UCSD-AML1 (cell line): ENCODE measurements around the gene RASAL1.
A peak's percentile ranks its signal among the peaks of the same experiment; 100 is the strongest.

ENCODE experiments used
- DNase-seq: peaks from one replicate; lab custom pipeline; 2025; ENCODE audit not compliant: unreplicated experiment; lab: John Stamatoyannopoulos, UW

Gene RASAL1

DNA sequence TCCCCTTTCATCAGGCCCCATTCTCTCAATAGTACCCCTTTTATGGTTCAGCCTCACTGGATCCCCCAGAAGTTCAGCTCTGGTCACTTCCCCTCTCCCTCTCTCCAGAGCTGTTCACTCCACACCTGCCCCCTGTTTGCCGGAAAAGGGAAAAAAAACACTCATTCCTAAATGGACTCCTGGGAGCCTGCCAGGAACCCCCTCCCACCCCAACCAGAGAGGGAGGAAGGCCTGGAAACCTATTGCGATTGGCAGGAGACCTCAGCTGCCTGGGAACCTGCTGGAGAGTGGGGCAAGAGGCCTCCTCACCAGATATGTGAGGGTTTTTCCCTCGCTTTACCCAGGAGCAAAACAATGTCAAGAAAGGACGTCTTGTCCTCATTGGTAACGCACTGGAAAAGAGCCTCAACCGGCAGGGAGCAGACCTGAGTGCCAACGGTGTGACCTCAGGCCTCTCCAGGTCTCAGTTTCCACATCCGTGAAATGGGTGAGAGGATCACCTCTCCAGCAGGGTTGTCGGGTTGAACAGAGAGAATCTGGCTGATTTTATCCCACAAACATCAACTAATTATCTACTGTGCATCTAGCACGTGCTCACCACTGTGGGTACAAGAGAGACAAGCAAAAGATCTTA is 74.4 kb downstream of the RASAL1 start:
- no peak for DNase-seq

DNA sequence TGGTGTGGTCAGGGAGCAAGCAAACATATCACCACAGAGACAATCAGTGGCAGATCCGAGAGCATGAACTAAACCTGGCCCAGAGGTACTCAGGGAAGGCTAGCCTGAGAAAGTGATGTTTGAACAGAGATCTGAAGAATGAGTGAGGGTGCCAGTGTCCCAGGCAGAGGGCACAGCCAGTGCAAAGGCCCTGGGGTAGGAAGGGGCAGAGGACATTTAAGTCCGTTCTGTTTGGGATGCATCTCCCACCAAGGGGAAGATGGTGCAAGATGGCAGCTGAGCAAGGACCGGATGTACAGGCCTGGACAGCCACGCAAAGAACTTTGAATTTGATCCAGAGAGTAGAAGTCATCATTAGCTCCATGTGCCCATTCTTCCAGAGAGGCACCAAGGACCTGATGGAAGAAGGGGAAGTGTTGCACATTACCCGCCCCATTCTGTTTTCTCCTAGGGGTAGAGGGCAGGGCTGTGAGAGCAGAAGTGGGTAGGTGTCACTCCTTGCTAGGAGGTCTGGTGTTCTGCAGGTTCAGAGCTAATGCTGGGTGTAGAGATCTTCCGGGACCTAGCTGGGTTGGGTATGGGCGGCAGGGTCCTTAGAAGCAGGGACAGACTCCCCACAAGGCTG is 75.1 kb downstream of the RASAL1 start:
- DNase-seq, result no peak

DNA sequence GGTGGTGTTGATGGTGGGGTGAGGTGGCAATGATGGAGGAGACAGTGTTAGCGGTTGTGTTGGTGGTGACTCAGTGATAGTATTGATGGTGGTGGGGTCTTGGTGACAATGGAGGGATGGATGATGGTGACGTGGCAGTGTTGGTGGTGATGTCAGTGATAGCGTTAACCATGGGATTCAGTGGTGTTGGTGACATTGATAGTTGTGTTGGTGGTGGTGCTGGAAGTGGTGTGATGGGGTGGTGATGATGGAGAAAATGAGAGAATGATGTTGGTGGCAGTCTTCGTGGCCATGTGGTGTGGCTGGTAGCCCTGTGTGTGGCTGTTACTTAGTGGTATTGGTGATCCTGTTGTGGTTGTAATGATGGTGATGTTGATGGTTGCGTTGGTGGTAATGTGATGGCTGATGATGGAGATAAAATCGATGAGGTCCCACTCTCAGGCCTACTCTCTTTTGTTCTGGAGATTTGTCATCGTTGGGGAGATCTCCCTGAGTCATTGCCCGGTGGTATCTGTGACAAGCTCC is 76.4 kb downstream of the RASAL1 start:
- DNase-seq, result no peak

DNA sequence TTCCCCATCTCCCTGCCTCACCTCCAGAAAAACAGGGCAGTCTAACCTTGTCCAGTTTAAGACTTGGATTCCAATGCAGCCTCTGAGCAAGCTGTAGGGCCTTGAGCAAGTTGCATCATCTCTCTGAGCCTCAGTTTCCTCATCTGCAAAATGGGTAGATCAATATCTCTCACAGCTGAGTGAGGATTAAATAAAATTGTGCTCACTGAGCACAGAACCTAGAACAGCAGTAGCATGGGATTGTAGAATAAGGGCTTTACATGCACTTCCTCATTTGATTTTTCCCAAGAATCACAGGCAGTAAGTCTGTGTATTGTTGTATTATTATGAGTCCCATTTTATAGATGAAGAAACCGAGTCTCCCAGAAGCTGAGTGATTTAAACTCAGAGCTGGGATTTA is 77.0 kb downstream of the RASAL1 start:
- no peak for DNase-seq

DNA sequence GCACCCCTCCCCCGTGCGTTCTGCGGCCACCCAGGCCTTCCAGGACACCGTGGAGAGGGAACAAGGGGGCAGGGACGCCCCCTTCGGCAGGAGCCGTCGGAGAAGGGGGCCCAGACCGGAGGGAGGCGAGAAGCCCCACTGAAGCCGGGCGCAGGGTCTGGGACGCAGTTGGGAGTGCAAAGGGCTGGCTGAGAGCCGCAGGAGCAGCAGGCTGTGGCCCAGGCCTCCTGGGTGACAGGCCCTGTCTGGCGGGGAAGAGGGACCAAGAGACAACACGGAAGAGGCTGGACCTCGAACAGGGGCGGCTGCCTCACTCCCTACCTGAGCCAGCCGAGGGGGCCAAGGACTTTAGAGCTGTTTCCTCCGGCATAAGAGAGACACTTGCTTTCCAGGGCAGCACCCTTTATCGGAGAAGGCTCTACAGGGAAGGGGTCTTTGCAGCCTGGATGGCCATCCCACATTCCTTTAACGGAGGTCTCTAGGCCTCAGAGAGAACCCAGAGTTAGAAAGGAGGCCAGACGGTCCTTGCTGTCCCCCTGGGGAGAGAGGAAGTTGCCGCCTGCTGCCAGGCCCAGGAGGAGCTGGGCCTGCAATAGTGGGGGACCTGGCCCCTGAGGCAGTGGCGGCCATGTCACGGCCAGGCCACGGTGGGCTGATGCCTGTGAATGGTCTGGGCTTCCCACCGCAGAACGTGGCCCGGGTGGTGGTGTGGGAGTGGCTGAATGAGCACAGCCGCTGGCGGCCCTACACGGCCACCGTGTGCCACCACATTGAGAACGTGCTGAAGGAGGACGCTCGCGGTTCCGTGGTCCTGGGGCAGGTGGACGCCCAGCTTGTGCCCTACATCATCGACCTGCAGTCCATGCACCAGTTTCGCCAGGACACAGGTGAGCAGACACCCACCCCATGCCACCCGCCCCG is 77.7 kb downstream of the RASAL1 start:
- no peak for DNase-seq

DNA sequence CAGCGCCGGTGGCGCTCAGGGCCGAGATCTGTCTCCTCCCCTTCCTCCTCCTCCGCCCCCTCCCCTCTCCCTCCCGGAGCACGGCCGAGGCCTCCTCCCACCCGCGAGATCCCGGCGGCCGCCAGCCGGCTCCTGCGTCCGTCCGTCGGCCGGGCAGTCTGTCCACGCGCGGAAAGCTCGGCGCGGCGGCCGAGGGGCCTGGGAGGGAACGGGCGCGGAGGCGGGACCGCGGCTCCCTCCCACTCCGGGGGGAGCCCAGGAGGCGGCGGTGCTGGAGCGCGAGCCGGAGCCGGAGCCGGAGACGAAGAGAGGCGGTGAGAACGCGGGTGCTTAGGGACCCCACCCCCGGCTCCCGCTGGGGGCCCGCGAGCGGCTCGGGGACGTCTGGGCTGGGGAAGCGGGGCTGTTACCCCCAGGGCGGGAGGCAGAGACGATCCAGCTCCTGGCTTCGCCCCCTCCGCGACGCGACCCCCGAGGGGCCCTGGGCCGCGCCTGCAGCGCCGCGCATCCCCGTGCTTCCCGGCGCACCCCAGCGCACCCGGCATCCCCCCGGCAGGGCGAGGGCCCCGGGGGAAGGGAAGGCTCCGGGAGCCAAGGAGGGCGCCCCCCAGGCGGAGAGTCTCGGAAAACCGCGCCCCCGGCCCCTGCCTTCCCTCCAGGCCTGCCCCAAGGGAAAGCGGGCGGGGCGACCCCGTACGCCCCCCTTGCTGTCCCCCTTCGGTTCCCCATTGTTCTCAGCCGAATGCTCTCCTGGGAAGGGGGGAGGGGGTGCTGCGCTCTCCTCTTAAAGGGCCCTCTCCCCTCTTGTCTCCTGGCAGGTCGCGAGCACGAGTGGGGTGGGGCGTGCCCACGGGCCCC is 78.7 kb downstream of the RASAL1 start, which contains the start of gene DTX1:
Gene DTX1, plus strand, starts transcription at position 100 of the 858 bp plus-strand sequence. CDS start 1,463 bp downstream, outside the sequence.
- DNase-seq, result no peak

DNA sequence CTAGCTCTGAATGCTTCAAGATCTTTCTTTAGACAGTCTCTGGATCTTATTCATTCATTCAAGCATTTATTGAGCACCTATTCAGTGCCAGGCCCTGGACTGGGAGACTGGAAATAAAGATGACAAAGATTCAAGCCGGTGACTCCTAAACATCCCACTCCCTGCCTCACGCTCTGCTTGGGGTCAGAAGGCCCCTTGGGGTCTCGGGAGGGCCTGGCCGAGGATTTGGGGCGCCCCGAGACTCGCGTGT is 79.3 kb downstream of the RASAL1 start:
- DNase-seq, result no peak

DNA sequence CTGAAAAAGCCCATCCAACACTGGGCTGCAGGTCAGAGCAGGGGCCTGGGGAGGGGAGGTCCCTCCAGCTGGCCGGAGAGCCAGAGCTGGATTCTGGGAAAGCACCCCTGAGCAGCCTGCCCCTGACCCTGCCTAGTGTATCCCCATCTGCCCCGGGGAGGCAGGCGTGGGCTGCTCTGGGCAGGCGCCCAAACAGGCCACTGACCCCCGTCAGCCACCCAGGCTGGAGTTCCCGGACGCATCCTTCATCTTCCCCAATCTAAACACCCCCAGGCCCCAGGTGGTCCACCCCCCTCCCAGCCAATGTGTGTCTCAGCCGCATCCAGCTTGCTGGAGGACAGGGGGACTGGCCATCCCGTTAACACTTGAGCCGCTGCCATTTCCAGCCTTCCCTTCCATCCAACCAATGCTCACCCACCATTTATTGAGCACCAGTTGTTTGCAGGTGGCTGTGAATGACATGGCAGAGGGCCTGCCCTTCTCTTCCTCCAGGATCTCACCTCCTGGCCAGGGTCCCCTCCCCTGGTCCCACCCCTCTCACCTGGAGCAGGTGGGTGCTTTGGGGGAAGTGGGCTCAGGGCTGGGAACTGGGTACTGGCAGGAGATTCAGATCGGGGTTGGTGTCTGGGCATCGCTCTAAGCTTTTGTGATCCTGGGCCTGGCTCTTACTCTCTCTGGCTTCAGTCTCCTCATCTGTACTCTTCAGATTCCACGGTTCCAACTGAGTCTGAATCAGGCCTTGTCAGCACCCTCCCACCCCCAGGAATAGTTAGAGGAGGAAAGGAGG is 79.8 kb downstream of the RASAL1 start:
- DNase-seq, result no peak

DNA sequence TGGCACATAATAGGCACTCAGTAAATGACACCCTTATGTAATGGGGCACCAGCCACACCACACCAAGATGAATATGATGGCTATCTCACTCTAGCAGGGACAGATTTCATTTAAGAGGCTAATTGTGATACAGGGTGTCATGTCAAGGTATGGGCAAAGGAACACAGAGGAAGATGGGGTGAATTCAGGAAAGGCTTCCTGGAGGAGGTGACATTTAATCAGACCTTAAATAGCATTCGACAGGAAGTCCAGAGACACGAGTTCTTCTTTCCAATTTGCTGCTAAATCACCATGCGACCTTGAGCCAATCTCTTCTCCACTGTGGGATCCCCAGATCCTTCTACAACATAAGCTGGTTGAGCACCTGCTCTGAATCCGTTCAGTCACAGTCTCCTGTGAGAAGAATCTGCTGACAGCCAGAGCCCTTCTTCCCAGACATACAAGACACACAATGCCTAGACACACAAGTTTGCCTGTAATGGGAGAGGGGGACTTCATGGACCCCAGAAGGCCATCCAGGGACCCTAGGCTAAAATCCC is 80.5 kb downstream of the RASAL1 start:
- DNase-seq, result no peak

DNA sequence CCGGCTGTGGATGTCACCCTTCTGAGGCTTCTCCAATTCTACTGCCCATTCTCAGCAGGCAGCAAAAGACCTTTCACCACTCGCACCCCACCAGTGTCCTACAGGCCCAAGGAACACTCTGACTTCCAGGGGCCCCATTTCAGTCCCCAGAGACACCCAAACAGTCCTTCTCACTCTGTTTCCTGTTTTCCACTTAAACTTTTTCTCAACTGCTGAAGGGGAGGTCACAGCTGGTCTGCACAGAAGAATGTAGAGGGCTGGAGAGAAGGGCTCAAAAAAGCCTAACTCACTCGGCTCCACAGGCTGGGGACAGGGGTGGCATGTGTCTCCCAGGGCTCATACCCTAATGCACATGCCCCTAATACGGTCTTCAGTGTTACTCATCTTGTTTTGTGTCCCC is 83.2 kb downstream of the RASAL1 start:
- no peak for DNase-seq

DNA sequence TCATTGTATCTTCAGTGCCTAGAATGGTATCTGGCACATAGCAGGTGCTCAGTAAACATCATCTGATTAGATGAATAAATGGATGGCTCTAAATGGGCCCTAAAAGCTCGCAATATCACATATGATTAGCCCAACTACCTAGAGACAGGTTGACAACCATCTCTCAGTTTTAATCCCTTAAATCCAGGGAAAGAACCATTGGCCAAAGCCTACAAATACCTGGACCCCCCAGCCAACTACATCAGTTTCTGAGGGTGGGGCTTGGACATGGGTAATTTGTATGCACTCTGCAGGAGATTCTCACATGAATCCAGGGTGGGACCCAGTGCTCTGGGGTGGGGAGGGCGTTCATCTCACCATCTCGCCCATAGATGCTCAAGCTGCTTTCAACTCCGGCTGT is 83.8 kb downstream of the RASAL1 start:
- DNase-seq, result no peak

DNA sequence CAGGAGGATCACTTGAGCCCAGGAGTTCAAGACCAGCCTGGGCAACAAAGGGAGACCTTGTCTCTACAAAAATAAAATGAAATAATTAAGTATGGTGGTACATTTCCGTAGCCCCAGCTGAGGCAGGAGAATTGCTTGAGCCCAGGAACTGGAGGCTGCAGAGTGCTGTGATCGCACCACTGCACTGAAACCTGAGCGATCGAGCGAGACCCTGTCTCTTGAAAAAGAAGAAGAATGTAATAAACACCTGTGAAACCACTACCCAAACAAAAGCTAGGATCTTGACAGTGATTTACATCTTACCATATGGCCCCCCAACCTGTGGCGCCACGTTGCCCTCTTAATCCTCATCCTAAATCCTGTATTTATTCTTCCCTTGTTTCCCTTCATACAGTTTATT is 84.8 kb downstream of the RASAL1 start:
- DNase-seq, result no peak

DNA sequence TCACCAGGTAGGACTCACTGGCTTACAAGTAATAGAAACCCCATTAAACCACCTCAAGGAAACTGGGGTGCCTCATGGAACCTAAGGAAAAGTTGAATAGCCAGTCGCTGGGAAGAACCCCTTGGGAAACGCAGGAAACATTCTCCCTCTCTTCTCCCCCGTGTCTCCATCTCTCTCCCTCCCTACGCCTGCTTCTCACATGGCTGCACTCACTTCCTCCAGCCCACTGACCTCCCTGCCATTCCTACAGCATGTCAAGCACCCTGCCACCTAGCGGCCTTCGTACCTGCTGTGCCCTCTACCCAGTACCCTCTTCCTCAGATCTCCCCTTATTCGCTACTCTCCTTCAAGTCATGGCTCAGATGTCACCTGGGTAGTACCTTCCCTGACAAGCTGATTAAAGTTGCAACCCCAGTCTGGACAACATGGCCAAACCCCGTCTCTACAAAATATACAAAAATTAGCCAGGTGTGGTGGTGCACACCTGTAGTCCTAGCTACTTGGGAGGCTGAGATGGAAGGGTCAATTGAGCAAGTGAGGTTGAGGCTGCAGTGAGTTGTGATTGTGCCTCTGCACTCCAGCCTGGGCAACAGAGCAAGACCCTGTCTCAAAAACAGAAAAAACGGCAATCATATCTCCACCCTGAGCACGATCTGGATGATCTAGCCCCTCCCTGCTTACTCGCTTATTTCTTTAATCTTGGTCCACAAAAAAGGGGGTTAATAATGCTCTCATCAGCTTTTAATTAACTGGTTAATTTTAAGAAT is 85.4 kb downstream of the RASAL1 start:
- DNase-seq, result peak; percentile 52
